ENCODE measurements around the gene CFAP410. TPM values are rescaled to one million over a fixed set of nuclear protein-coding genes. Genes with fewer than 3 reads are reported as not detected.

Gene CFAP410
- total RNA-seq, 1 experiment from 2014 or later: 19.3 TPM

DNA sequence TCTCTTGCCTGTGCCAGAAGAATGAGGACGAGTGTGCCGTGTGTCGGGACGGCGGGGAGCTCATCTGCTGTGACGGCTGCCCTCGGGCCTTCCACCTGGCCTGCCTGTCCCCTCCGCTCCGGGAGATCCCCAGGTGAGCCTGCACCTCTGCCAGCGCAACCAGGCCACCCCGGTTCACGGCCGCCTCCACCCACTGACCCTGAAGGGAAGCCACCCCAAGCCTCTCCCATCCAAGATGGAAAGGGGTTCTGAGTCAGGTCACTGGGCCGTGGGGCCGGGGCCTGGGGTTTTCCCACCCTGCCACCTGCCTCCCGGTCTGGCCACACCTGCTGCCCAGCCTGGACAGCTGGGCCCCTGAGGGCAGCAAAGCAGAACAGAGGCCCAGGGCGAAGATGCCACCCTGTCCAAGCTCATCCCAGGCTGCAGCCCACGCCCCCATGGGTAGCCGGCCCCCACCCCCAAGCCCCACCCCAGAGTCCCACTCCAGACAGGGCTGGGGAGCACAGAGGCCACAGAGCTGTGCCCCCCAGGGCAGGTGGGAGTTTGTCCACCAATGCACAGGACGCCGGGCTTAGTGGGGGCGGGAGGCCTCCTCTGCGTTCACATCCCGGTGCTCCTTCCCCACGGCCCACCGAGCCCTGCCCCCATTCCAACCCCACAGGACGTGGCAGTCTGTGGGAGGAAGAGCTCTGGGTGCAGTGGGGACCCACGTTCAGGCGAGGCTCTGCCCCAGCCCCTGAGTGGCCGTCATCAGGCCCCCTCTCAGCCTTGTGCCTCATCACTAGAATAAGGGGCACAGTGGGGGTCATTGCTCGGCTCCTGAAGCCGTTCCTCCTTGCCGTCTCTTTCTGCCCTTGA lies 47.9 kb downstream of the CFAP410 start:
- DNase-seq (ENCODE audit: low spot score) (no peak), ATAC-seq (no peak)
- Mint-ChIP-seq H3K36me3 (no peaks in the 10 kb centered on the region), H3K9me3 (no peaks in the 10 kb centered on the region), H3K4me3 (no peak overlapping the region), H3K4me1 (no peaks in the 10 kb centered on the region), H3K27ac (no peak overlapping the region), H3K27me3 (ENCODE audit: low read depth) (peaks cover 6% of the 10 kb centered on the region)
- TF ChIP-seq ZNF317 (CRISPR knock-in tag; IDR thresholded peaks at IDR 0.05; ENCODE audit: borderline replicate concordance, low read depth): no peak
- no peak for TF ChIP-seq E2F4 (CRISPR knock-in tag; IDR thresholded peaks at IDR 0.05; ENCODE audit: borderline replicate concordance, low read depth)
- TF ChIP-seq ATF1 (CRISPR knock-in tag; IDR thresholded peaks at IDR 0.05): no peak
- TF ChIP-seq MXD4 (CRISPR knock-in tag; IDR thresholded peaks at IDR 0.05; ENCODE audit: borderline replicate concordance): no peak
- no peak for TF ChIP-seq TEAD1 (CRISPR knock-in tag; IDR thresholded peaks at IDR 0.05)
- TF ChIP-seq, protein P1, sequence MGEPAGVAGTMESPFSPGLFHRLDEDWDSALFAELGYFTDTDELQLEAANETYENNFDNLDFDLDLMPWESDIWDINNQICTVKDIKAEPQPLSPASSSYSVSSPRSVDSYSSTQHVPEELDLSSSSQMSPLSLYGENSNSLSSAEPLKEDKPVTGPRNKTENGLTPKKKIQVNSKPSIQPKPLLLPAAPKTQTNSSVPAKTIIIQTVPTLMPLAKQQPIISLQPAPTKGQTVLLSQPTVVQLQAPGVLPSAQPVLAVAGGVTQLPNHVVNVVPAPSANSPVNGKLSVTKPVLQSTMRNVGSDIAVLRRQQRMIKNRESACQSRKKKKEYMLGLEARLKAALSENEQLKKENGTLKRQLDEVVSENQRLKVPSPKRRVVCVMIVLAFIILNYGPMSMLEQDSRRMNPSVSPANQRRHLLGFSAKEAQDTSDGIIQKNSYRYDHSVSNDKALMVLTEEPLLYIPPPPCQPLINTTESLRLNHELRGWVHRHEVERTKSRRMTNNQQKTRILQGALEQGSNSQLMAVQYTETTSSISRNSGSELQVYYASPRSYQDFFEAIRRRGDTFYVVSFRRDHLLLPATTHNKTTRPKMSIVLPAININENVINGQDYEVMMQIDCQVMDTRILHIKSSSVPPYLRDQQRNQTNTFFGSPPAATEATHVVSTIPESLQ (CRISPR knock-in tag; IDR thresholded peaks at IDR 0.05): no peak
- TF ChIP-seq SMAD4 (CRISPR knock-in tag; IDR thresholded peaks at IDR 0.05): no peak
- TF ChIP-seq IRF1 (CRISPR knock-in tag; IDR thresholded peaks at IDR 0.05): no peak
- TF ChIP-seq IRF2 (CRISPR knock-in tag; IDR thresholded peaks at IDR 0.05; ENCODE audit: borderline replicate concordance, low read depth): no peak
- no peak for TF ChIP-seq EMX1 (CRISPR knock-in tag; IDR thresholded peaks at IDR 0.05)
- TF ChIP-seq ELF4 (CRISPR knock-in tag; IDR thresholded peaks at IDR 0.05; ENCODE audit: low read depth): no peak
- no peak for TF ChIP-seq USF1 (CRISPR knock-in tag; IDR thresholded peaks at IDR 0.05)
- no peak for TF ChIP-seq NFE2L1 (CRISPR knock-in tag; IDR thresholded peaks at IDR 0.05)
- TF ChIP-seq, protein P2, sequence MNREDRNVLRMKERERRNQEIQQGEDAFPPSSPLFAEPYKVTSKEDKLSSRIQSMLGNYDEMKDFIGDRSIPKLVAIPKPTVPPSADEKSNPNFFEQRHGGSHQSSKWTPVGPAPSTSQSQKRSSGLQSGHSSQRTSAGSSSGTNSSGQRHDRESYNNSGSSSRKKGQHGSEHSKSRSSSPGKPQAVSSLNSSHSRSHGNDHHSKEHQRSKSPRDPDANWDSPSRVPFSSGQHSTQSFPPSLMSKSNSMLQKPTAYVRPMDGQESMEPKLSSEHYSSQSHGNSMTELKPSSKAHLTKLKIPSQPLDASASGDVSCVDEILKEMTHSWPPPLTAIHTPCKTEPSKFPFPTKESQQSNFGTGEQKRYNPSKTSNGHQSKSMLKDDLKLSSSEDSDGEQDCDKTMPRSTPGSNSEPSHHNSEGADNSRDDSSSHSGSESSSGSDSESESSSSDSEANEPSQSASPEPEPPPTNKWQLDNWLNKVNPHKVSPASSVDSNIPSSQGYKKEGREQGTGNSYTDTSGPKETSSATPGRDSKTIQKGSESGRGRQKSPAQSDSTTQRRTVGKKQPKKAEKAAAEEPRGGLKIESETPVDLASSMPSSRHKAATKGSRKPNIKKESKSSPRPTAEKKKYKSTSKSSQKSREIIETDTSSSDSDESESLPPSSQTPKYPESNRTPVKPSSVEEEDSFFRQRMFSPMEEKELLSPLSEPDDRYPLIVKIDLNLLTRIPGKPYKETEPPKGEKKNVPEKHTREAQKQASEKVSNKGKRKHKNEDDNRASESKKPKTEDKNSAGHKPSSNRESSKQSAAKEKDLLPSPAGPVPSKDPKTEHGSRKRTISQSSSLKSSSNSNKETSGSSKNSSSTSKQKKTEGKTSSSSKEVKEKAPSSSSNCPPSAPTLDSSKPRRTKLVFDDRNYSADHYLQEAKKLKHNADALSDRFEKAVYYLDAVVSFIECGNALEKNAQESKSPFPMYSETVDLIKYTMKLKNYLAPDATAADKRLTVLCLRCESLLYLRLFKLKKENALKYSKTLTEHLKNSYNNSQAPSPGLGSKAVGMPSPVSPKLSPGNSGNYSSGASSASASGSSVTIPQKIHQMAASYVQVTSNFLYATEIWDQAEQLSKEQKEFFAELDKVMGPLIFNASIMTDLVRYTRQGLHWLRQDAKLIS (CRISPR knock-in tag; IDR thresholded peaks at IDR 0.05; ENCODE audit: borderline replicate concordance): no peak
- TF ChIP-seq, protein P3, sequence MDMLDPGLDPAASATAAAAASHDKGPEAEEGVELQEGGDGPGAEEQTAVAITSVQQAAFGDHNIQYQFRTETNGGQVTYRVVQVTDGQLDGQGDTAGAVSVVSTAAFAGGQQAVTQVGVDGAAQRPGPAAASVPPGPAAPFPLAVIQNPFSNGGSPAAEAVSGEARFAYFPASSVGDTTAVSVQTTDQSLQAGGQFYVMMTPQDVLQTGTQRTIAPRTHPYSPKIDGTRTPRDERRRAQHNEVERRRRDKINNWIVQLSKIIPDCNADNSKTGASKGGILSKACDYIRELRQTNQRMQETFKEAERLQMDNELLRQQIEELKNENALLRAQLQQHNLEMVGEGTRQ (CRISPR knock-in tag; IDR thresholded peaks at IDR 0.05): no peak
- no peak for TF ChIP-seq NFYB (CRISPR knock-in tag; conservative IDR thresholded peaks at IDR 0.05; ENCODE audit: low read depth)
- ChIA-PET POLR2A (no interaction called here), CTCF (no interaction called here)
